DMS114 treated with DMSO at 0.1 percent for 48 hours (cell line): ENCODE measurements around the gene ITPR2.
"Not testable (repeated sequence)": the region's sequence is repeated elsewhere in the genome, so short reads cannot be mapped to it uniquely, and the experiment has no call there.

Experiments used
- DNase-seq: peaks from one replicate; lab custom pipeline; 2025; ENCODE audit not compliant: unreplicated experiment; lab: John Stamatoyannopoulos, UW

ITPR2 gene

DNA sequence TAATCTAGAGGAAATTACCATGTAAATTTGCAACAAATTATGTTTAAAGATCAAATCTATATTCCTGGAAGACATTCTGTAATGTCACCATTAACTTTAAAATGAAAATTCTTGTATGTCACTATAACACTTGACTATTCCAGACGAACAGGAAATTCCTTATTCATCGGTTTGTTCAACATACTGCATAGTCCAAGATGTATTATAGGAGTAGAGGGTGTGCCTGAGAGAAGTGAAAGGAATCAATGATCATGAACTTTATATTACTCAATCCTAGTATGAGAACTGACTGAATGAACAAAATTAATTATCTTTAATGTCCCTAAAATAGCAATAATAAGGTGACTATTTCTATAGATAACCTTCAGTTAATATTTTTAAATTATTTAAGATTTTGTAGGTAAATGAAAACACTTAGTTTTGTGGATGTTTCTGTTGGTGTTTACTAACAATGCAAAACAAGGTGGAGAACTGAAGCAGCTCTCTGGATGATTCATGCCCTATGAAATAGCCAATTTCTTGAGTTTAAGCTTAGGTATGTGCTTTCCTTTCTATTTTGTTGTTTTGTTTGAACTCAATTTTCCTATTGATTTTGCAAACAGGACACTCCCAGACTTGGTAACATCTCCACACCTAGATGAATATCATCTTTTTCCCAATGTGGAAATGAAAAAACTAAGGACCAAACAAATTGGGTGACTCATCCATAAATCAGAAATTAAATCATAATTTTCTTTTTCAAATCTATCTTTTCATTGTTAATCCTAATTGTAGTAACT is 18.2 kb upstream of the ITPR2 start:
- DNase-seq, result no peak

DNA sequence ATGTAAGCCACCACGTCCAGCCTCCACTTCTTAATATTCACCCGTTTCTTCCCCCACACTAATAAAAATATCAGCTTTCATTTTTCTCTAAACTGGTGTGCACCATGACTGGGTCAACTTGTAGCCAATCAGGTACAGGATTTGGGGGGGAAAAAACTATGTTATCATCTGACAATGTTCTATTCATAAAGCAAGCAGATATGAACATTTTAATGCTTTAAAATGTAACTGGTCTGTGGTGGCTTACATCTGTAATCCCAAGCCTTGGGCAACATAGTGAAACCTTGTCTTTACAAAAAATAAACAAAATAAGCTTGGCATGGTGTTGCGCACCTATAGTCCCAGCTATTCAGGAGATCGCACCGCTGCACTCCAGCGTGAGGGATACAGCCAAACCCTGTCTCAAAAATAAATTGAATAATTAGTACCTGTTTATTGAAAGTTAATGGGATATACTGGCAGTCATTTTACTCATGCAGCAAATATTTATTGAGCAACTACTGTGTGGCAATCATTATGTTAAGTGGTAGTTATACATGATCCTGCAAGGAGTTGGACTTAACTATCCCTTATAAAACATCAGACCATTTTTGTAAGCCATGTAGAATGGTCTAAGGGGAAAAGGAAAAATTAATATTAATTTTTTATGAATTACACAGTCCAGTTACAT is 15.3 kb upstream of the ITPR2 start:
- no peak for DNase-seq

DNA sequence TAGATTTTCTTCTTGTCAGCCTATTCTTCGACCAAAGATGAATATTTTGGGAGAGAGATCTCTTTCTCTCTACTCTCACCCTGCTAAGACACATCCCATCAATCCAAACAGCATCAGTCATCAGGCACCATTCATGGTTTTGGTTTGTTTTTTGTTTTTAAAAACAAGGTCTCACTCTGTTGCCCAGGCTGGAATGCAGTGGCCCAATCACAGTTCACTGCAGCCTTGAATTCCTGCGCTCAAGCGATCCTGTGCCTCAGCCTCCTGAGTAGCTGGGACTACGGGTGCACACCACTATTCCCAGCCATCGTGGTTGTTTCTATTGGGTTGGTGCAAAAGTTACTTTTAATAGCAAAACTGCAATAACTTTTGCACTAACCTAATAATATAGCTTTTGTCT is 14.4 kb upstream of the ITPR2 start:
- no peak for DNase-seq

DNA sequence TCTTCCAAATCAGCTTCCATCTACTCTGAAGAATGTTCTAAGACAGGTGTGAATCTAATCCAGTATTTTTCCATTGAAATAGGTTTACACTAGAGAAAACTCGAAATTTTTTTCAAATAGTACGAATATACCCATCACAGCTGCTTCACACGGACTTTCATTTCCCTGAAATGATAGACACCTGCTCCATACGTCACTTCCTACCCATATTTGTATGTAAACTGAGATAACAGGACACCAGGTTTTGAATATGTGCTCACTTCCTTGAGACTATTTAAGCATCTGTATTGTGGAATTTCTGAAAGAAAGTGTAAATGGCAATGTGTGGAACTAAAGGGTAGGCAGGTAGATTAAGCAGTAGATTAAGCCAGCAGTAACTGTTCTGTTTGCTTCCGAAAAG is 13.4 kb upstream of the ITPR2 start:
- DNase-seq, result no peak

DNA sequence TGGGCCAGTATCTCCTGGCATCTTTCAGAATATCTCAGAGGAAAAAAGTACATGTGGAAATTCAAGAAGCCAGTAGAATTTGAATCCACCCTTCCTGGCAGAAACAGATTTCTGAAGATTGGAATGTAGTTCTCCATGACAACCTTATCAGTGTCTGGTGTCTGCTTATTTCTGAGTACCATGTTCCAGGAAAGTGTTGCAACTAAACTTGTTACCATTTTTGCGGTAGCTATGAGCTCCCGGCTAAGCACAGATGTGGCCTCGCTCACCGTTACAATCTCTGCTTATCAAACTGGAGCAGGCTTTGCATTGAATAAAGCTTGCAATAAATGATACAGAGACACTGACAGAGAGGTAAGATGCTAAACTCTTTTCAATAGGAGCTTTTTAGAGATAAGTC is 13.0 kb upstream of the ITPR2 start:
- no peak for DNase-seq

DNA sequence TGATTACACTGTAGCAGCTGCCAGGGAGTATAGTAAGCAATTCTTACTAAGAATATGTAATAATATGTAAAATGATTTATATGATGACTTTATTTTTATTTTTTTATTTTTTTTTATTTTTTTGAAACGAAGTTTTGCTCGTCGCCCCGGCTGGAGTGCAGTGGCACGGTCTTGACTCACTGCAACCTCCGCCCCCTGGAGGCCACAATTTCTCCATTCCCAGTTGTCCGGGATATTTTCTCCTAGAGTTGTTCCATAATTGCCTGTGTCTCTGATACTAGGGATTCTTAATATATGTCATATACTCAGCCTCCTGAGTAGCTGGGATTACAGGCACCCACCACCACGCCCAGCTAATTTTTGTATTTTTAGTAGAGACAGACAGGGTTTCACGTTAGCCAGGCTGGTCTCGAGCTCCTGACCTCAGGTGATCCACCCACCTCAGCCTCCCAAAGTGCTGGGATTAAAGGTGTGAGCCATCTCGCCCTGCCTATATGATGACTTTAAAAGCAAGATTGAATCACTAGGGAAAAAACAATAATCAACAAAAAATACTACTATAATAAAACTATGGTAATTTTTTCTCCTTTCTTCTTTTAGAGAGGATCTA is 12.2 kb upstream of the ITPR2 start:
- peak; percentile 12 for DNase-seq

DNA sequence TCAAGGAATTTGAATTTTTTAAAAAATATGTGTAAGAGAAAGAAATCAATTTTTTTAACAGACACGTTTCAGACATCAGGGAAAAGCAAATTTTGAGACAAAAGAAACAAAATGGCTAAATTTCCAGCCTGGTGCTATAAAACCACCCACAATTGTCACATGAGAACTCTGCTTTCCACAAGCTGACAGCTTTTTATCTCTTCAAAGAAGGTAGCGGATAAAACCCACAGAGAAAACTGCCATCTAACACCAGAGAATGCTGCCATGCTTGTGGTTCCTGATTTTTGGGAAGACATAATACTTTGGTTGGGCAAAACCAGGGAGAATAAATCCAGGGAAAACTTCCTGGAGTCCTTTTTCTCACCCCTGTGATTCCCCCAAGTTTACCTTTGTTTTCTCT is 10.3 kb upstream of the ITPR2 start:
- no peak for DNase-seq

DNA sequence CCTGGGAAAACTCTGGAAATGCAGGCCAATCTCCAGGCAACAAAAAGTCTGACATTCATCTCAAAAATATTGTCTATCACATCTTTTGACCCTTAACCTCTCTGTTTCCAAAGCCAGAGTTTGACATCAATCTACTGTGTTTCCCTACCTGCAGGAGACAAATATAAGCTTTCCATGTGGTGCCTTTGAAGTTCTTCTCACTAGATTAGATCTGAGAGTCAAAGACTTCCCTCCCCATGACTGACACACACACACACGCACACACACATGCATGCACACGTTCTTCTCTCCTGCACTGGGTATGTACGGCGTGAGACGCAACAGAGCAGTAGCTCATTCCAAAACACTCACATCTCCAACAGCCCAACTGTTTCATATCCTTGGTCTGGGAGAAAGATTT is 8.1 kb upstream of the ITPR2 start:
- DNase-seq, result no peak

DNA sequence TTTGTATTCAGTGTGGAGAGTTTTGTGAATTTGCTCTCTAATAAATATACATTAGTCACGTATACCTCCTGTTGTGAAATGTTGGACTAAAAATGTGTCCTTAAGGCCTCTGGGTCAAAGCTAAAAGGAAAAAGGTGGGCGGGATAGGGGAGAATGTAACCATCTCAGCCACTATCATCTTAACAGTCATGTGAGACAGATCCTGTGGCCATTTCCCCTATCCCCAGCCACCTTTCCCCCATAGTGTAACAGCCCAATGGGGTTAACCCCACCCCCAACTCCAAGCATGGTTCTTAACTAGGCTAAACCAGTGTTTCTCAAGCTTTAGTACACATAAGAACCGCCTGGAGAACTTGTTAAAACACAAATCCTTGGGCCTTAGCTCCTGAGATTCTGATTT is 6.5 kb upstream of the ITPR2 start:
- DNase-seq, result no peak

DNA sequence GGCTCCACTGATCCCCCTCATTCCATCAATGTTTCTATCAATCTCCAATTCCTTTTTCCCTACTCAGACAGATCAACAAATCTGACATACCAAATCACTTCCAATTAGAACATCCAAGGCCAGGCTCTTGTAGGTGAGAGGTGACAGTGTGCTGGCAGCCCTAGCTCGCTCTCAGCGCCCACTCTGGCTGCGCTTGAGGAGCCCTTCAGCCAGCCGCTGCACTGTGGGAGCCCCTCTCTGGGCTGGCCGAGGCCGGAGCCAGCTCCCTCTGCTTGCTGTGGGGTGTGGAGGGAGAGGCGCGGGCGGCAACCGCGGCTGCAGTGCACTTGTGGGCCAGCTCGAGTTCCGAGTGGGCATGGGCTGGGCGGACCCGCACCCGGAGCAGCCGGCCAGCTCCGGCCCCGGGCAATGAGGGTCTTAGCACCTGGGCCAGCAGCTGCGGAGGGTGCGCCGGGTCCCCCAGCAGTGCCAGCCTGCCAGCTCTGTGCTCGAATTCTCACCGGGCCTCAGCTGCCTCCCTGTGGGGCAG is 6.0 kb upstream of the ITPR2 start:
- DNase-seq, result no peak

DNA sequence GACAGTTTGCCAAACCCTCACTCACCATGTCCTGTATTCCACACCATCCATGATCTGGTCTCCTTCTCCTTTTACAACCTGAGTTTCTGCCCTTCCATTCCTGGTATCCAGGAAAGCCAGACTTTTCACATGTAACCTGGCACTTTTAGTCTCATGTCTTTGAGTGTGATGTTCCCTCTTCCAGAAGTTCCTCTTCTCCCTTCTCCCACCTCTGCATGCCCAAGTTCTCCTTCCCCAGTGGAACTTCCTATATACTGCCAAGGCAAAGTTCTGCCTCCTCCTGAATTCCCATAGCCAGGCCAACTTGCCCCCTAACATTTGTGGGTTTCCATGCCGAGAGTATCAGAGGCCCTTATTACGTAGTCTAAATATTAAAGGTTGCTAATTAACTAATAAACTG is 3.2 kb upstream of the ITPR2 start:
- no peak for DNase-seq

DNA sequence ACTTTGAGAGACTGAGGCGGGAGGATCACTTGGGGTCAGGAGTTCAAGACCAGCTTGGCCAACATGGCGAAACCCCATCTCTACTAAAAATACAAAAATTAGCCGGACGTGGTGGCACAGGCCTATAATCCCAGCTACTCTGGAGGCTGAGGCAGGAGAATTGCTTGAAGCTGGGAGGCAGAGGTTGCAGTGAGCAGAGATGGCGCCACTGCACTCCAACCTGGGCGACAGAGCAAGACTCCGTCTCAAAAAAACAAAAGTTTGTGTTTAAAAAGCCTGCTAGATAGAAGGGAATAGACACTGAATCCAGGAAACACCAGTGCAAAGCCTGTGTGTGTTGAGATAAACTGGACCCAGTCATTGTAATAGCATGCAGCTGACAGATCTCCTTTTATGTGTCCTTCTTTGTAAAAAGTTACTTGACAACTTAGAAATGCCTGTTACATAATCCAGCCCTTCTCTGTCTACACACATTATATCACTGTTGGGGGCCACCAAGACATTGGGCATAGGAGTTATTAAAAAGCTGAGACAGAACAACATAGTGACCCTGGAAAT is 1.6 kb upstream of the ITPR2 start:
- DNase-seq, result not testable (repeated sequence)

DNA sequence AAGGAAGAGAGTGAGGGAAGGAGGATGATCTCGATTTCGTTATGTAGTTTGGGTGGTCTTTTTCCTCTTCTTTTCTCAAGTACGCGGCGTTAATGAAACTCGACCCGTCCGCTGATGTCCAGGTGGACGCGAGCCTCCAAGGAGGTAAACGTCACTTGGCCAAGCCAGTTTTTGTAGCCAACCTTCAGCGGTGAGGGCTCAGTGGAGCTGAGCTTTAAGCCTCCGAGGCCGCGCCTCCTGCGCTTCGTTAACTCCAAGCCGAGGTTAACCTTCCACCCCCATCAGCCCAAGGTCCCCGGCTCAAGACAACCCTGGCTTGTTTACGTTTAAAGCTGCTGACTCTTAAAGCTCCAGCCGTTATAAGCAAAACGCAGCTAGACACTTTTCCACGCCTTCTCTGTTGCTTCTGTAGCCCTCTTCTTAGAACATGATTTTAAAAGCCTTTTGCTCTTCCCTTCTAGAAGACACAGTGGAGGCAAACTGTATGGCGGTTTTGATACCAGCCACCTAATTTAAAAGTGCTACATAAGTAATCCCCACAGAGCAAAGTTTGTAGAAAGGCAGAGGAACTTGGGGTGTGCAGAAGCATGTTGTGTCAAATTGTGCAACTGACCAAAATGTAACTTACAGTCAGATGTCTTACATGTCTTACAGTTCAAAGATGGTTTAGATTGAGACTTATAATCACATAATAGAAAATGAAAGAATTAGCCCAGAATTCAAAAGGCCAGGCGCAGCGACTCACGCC is 923 bp upstream of the ITPR2 start:
- peak; percentile 10 for DNase-seq

DNA sequence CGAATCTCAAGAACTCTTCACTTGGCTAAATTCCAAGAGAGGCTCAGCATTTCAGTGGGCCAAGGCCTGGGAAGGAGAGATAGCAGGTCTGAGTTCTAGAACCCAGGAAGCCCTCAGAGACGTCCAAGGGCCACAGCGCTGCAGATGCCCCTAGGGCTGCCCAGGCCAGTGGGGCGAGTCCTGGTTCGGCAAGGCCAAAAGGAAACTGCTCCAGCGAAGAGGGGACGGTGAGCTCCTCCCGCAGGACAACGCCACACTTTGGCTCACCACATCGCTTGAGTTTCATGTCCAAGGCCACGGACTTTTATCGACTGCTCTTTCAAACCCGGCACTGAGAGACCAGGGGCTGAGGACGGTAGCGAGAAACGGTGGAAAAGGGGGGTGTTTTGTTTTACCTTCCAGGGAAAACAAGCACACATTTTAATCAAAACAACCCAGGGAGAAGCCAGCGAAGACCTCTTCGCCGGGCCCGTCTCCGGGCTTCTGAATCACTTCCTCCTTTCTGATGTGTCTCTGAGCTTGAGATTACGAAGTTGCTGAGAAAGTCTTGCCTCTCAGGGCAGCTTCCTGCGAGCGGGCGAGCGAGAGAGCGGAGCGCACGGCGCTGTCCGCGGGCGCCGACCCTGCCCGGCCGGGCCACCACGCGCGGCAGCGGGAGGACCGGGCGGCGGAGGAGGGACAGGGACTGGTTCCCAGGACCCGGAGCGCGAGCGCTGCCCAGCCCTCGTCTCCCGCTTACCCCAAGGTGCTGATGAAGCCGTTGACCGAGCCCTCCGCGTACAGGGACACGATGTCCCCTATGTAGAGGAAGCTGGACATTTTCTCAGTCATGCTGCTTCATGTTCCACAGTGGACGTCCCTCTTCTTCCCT is 808 bp downstream of the ITPR2 start:
- peak; percentile 38 for DNase-seq

DNA sequence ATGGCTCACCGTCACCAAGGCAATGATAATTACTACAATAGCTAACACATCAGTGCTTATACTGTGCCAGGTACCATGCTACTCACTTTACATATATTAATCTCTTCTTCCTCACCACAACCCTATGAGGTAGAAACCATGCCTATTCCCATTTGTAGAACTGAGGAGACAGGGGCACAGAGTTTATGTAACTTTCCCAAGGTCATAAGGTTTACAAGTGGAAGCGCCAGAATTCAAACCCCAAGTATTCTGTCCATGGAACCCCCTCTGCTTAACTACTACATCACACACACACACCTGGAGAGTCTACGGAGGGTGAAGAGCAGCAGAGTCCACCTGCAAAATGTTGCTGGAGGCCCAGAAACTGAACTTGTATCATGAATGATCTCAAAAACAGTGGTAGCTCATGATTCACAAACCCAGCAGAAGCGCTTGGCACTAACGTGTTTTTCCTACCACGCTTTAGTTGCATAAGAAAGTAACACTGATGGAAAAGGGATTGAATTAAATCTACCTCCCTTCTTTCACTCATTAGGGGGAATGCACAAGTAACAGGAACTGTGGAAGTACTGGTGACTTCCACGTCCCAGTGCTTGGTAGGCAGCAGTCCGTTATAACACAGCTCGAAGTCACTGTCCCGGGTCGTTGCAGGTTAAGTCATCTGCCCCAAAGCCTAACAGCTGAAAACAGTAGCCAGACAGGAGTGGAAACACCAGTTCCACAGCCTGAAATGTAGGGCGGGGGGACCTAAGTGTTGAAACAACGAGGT is 2.0 kb downstream of the ITPR2 start:
- no peak for DNase-seq

DNA sequence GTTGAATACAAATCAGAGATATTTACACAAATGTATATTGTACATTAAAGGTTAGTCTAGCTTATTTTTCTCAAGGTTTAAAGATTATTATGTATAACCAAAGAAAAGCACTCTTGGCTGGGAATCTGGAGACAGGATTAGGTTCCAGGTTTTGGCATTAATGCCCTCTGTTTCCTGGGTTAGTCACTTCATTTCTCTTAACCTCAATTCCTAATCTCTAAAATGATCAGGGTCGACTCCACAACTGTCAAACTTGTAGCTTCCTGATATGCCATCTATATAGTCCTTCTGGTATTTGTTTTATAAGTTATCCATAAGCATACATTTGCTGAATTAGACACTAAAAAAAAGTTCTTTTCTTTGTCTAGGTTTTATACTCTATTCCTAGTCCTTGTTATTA is 2.6 kb downstream of the ITPR2 start:
- no peak for DNase-seq

DNA sequence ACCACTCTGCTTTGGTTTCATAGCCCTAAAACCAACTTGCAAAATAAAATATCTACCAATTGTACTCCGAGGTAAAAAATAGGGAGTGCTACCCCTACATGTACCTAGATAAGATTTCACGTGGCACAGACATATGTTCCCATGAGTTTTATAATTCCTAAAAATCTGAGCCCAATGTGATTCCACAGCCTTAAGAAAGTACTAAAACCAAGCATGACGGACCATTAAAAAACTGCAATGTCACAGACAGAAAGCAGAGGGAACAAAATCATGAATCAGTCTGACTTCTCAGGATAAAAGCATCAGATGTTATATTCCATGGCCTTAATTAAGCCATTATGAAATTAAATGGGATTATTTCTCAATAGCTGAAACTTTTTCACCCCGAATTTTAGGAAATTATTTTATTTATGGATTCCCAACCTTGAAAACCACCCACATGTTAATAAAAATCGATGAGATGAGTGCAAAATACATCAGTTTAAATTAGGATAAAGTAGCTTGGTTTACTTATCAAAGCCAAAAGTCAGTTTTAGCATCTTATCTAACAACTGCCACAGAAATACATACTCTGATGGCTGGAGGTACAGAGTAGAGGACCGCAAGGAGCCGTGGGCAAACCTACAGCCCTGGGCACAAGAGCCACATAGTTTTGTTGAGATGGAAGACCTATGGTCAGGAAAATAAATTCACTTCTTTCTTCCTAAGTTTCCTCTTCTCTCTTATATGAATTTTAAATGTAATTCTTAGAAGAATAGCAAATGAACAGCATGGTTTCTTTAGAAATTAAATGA is 4.5 kb downstream of the ITPR2 start:
- DNase-seq, result no peak

DNA sequence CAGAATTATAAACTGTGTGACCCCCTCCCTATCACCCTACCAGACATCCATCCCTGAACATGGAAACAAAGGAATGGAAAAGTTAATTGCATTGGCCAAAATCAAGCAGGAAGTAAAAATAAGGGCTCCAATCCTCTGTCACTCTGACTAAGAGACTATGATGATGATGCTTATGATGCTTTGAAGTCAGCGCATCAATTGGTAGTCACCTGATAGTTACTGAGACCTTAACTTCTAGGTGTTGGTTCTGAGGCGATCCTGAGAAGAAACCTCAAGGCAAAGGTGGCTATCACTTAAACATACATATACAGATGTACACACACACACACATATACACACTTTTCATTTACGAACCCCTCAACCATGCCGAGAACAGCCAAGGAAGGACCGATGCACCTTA is 6.6 kb downstream of the ITPR2 start:
- DNase-seq, result no peak
